GM21360 (cell line): ENCODE measurements around the gene PKD1.
A peak's percentile ranks its signal among the peaks of the same experiment; 100 is the strongest.

ENCODE experiments used
- ATAC-seq: cut with Tn5 transposase; IDR thresholded peaks from one replicate; pipeline ENCODE4 v1.9.1; 2021; ENCODE audit warnings: mild to moderate bottlenecking, moderate library complexity; ENCODE audit not compliant: unreplicated experiment

PKD1 gene

DNA sequence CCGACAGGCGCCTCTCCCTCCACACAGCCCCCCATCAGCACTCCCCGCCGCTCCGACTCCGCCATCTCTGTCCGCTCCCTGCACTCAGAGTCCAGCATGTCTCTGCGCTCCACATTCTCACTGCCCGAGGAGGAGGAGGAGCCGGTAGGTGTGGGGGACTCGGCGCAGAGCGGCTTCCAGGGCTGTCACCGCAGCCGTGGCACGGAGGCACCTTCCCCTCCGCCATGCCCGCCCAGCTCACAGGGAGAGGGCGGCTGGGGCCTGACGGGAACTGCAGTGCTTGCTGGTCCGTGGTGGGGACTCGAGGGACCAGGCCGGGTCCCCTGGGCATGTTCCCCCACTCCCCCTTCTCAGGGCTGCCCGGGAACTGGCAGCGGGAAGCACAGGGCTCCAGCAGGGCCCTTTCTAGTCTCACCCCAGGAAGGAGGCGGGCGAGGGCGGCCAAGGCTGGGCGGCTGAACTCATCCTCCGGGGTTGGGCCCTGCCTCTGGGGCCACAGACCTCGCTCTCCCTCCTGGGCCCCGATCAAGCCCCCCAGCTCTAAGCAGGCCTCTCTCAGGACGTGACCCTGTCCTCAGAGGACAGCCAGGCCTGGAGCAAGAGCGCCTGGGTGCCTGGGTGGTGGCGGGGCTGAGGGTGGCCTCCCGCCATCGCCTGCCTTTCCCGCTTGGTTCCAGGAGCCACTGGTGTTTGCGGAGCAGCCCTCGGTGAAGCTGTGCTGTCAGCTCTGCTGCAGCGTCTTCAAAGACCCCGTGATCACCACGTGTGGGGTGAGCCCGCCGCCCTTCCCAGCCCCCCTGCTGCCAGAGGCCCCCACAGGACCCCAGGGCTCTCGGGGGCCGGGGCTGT lies 35.1 kb upstream of the PKD1 start:
- no peak for ATAC-seq

DNA sequence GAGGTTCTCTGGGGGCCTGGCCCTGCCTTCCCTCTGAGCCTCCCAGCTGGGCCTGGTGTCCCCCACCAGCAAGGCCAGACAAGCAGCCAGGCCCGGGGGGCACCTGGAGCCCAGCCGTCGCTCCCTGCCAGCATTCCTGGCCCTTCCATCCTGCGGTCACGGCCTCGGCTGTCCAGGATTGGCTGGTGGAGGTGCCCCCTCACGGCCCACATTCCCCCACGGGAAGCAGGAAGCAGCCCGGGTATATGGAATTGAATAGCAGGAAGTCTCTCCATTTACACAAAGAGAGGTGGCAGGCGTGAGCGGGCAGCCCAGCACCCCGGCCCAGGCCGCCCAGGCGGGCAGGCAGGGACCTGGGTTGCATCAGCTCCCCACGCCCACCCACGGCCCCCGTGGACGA lies 34.4 kb upstream of the PKD1 start:
- no peak for ATAC-seq

DNA sequence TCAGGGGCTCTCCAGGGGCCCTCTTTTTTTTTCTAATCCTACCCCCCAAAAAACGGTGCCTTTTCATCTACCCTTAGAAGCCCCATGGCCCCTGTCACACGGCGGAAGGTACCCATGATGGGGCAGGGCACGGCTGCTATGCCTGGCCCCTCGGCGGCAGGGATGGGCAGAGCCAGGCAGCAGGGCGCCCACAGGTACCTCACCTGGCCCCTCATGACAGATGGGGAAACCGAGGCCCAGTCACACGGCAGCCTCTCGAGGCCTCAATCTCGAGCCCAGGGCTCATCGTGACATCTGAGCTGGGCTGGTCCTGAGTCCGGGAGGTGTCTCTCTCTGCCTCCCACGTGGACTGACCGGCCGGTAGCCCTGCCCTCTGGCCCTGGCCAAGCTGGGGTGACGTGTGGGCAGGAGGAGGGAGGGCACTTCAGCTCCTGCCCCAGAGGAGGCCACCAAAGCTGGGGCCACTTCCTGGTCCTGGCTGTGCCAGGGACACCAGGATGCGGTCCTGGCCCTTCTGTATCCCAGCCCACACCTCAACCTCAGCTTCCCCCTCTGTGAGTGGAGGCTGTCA lies 31.5 kb upstream of the PKD1 start:
- ATAC-seq, result no peak

DNA sequence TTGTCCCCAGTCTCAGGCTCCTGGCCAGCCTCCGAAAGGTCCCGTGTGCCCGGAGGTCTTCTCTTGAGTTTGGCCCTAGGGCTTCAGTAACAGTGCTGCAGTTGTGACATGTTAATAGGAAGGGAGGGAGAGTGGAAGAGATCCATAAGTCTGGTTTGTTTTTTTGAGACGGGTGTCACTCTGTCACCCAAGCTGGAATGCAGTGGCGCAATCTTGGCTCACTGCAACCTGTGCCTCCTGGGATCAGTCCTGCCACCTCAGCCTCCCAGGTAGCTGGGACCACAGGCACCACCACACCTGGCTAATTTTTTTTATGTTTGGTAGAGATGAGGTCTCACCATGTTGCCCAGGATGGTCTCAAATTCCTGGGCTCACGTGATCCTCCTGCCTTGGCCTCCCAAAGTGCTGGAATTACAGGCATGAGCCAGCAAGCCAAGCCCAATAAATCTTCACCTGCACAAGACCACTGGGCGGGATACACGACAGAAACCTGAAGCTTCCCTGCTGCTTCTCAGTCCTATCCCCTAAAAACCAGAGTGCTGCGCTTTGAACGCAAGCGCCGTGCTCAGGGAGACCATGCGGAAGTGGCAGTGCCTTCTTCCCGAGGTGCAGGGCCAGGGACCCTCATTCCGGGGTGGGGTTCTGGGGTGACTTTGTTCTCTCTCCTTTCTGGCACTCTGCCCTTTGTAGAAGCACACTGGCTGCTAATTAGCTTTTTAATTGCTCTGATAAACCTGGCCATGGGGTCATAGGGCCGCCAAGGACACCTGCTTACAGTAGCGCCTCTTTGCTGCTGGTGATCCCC lies 30.8 kb upstream of the PKD1 start:
- ATAC-seq, result no peak

DNA sequence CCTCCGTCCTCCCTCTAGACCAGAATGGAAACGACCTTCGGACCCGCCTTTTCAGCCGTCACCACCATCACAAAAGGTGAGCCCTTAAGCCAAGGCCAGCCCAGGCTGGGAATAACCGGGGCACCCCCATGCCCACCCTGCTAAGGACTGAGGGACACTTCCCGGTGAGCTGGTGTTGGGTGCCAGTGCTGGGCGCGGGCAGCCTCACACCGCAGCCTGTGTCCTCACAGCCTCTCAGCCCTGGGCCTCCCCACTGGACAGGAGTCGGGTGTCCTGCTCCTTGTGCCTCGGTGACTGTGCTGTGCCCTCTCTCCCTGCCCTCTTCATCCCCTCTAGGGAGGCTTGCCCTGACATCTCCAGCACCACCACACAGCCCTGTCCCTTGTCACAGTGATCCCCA lies 30.2 kb upstream of the PKD1 start:
- no peak for ATAC-seq

DNA sequence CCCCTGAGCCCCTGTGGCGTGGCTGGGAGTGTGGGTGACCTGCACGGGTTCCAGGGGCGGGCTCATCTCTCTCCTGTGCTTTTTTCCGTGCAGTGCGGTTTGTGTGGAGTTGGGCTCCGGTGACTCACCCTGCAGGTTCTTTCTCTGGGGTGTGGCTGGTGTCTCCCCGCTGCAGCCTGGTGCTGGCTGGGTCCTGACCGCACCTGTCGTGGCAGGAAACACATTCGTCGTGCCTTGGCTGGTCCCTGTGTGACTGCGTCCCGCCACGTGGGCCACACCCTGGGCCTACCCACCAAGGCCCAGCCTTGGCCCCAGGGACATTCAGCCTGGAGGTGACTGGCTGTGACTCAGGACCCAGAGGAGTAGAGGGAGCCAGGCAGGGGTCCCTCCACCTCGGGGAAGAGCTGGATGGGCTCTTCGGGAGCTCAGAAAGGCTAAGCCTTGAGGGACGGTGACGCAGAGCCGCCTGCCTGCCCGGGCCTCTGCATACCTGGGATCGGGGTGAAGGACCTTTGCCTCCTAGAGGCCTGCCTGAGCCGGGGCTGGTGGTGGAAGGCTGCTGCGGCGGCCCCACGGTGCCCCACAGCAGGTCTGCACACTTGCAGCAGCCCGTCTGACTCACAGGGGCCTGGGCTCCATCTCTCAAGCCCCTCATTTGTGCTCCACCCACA lies 27.6 kb upstream of the PKD1 start:
- ATAC-seq, result no peak

DNA sequence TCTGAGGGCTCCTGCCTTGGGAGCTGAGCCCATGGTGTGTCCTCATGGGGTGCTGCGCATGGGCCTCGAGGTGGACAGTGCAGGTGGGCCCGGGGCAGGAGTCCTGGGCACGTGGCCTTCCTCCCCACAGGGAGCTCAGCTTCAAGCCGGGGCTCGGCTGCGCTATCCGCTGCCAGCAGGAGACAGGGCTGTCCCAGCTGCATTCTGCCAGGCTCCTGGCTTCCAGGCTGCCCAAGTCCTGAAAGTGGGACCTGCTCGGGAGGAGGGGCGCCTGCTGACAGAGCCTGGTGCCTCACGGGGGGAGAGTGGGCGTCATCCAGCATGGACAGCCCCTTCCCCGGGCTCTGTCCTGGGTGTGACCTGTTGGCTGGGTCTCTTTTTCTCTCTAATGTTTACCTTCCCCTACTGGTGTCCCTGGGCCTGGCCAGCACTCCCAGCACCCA lies 27.0 kb upstream of the PKD1 start:
- no peak for ATAC-seq

DNA sequence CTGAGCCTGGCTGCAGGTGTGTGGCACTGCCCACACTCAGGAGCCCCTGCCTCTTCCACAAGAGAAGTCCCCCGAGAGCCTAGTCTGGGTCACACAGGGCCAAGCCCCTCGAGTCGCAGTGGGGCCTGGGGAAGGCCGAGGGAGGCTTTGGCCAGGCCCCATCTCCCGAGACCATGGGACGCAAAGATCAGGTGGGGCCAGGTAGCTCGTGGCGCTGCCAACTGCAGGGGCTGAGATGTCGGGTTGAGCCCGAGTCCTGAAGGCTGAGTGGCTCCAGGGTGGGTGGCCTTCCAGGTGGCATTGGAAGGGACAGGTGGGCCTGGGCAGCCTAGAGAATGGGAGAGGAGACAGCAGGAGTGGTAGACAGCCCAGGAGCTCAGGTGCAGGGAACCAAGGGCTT lies 26.2 kb upstream of the PKD1 start:
- no peak for ATAC-seq

DNA sequence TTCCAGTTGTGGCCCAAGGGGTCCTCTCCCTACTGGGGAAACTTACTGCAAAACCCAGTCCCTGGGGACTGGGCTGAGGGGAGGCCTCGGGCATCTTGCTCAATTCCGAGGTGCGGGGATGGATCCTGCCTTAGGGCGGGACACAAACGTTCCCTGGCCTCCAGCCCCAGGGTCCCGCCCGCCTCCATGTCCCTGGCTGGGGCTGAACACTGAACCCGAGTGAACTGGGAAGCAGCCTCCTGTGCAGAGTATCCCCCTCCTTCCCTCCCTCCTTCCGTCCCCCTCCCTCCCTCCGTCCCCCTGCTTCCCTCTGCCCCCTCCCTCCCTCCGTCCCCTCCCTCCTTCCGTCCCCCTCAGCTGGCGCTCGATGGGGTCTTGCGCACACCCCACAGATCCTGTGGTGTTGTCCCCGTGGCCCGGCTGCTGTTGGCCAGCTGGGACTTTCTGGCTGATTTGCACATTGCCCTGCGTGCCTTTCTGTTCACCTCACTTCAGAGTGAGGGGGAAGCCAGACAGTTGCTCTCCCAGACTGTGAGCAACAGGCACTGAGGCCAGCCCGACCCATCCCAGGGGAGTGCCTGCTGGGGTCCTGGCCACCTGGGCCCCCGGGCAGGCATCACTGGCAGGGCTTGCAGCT lies 25.3 kb upstream of the PKD1 start:
- no peak for ATAC-seq

DNA sequence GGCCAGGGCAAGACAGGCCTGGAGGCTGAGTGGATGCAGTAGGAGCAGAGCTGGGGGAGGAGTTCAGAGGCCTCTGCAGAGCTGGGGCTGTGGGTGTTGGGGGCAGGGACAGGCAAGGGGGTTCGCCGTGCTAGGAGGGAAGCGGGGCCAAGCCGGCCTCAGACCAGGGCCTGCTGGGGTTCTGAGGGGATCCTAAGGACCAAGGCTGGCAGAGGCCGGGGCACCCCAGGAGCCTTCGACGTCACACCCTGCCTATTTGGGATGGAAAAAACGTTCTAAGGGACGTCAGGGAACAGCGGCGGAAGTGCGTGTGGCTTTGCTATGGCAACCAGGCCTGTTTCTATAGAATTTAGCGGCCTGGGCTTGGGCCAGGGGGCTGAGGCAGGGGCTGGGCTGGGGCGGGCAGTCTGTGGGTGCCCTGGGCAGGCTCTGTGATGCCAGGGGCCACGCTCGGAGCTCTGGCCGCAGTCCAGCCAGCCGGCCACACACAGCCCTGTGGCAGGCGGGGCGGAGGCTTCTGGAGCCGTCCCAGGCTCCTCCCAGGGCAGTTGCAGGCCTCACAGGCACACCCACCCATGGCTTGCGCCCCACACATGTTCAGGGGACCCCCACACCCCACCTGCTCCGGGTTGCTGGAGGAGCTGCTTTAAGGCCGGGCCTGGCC lies 23.6 kb upstream of the PKD1 start:
- ATAC-seq, result no peak

DNA sequence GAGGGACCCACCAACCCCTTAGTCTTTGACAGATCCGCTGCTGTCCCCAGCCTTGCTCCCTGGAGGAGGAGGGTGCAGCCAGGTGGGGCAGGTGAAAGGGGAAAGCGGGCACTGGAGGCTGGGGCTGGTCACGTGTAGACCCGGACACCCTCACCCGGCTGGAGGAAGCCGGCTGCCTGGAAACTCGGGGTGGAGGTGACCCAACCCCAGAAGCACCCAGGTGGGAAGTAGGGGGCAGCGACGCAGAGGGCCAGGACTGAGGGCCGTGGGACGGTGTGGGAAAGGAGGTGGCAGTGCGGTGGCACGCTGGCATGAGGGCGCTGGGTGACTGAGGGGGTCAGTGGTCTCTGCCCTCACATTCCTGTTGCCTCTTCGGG lies 22.6 kb upstream of the PKD1 start:
- ATAC-seq, result no peak

DNA sequence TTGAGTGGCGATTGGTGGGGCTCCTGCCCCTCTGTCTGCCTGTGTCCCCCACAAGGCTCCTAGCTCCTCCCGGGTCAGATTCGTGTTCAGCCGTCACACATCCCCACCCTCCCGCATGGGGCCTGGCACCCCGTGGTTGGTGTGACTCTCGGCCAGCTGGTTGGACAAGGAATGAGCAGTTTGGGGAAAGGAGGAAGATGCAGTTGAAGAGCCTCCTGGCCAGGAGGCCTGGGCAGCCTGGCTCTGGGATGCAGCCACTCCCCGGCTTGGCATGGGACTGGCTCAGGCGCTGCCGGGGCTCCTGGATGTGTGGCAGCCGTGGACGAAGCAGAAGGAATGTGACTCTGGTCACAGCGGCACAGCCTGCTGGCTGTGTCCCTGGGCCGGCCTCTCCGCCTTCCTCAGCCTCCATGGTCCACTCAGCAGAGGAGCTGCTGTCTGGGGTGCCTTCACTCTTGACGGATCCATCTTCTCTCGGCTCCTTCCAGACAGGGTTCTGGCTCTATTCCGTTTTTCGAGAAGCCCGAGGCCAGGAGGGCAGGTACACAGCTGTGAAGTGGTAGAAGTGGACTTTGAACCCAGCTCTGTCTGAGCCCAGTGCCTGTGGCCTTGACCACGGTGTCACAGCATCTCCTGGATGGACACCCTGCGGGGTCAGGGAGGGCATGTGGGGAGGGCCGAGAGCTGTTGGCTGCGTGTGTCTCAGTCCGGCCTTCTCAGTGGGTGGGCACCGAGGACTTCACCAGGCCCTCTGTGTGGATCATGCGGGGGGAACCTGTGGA lies 22.0 kb upstream of the PKD1 start:
- ATAC-seq, result no peak

DNA sequence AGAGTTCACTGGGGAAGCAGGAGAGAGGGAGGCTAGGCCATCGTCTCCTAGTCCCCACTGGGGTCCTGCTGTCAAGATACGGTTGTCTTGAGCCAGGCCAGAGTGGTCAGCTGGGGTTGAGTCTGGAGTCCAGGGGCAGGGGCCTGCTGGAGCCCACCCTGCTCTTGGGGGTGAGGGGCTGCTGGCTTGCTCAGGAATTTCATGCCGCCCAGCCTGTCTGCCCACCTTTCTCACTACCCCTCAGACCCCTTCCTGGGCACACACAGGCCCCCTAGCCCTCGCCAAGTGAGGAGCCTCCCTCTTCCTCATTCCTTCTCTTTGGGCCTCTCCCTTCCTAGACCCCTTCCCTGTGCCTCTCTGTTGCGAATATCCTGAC lies 21.1 kb upstream of the PKD1 start:
- ATAC-seq, result no peak

DNA sequence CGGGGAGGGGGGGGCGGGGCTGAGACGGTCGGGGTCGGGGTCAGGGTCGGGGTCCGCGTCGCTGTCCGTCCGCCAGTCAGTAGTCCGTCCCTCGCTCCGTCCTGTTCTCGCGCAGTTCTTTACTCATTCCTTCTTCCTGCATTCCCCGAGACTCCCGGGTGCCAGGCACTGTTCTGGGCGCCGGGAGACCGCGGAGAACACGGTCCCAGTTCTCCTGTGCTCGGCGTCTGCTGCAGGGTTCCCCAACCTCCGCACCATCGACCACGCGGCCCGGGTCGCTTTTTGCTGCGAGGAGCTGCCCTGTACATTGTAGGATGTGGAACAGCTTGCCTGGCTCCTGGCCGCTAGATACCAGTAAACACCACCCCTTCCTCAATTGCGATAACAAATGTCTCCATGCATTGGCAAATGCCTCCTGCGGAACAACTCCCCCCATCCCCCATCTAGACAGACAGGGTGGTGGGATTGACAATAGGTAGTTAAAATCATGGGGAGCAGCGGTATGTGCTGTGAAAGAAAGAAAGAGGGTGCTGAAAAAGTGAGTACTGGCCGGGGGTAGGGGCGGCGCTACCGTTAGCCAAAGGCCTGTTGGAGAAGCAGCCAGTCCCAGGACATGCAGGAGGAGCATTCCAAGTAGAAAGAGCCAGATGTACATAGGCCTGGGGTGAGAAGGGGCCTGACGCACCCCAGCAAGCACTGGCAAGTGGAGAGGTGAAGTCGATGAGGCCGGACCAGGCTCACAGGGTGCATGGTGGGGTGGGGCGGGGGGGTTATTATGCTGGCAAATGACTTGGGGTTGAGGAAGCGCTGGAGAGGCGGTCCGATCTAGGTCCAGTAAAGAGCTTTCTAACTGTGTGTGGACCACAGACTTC lies 20.5 kb upstream of the PKD1 start:
- no peak for ATAC-seq

DNA sequence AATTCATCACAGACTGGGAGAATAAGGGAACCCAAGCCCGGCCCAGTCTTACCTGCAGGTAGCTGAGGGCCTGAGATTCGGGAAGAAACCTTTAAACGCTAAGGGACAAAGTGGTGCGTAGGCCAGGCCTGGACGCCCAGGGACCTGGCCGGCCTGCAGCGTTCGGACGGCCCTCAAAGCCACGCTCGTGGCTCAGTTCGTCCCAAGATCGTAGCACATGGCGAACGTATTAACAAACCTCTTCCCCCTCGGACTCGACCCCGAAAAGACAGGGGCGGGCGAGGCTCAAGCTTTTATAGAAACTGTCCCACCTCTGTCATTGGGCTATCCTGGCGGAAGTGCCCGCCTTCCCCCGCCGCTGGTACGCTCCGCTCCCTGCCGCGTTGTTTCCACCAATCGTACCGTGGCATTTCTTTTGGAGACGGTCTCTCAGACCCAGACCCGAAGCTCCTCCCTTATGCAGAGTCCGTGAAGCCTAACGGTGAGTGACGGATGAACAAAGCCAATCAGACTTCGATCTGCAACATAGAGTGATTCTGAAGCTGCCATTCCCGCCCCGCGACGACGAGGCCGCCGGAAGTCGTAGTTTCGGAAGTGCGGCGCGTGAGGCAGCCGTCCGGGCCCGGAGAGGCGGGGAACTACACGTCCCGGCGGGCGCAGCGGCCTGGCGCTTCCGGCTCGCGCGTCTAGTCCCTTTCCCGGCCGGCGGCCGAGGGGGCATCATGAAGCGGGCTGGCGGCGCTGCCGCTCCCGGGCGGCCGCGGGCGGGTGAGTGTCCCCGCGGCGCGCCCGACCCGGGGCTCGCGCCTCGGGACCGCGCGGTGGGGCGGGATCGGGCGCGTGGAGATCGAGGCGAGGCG lies 19.6 kb upstream of the PKD1 start, which contains the start of gene TRAF7:
TSS of gene TRAF7 (plus strand) at position 692 of the 860 bp plus-strand sequence. CDS start 8,139 bp downstream, outside the sequence.
- ATAC-seq, result peak; percentile 77

DNA sequence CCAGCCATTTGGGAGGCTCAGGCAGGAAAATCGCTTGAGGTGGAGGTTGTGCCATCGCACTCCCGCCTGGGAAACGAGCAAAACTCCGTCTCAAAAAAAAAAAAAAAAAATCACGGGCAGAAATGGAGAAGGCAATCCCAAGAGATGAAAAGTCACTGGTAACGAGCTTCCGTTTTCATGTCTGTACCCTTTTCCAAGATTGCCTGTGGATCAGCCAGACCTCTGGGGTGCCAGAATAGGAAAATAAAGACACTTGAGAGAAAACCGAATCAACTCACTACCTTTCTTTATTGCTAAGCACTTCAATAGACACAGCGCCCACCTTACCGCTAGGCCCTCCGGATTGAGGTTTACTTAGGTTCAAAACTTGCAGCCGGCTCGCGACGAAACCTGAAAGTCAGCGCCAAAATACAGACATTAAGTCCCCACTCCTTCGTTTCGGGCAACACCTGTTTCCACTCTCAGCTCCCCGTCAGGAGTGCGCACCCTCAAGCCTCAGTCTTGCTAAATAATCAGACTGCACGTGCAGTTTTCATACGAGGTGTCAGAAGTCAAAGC lies 18.9 kb upstream of the PKD1 start:
- no peak for ATAC-seq
